ENCODE data around the gene ESPNL. TPM values are rescaled to one million over a fixed set of nuclear protein-coding genes. Genes with fewer than 3 reads are reported as not detected.

Gene ESPNL
- total RNA-seq, 2 donors from 2014 or later: 0.15 to 0.86 TPM

DNA sequence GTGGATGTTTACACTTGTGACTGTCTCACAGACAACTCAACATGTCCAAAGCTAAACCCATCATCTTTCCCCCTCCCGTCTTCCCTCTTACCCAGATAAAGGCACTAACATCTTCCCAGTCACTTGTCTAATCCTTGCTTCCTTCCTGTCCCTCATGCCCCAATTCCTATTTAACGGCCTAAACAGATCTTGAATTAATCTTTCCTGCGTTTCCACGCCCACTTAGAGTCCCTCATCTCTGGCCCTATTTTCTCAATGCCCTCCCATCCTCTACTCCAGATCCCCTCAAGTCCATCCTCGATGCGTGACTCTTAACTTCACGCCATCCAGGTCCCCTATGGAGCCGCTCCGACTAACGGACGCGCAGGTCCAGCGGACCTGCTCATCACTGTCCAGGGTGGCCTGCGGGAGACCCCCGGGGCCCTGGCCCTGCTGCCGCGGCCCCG is 40.0 kb upstream of the ESPNL start:
- Mint-ChIP-seq H3K27me3 (ENCODE audit: insufficient read depth) (peaks cover 9% of the 10 kb centered on the region), H3K36me3 (ENCODE audit: low read depth) (peaks cover 9% of the 10 kb centered on the region), H3K27ac (peak overlapping the region; percentile 78), H3K4me1 (peaks cover 28% of the 10 kb centered on the region), H3K4me3 (peak overlapping the region; percentile 83), H3K9me3 (no peaks in the 10 kb centered on the region)
- DNase-seq: no peak
- TF ChIP-seq, protein P1, sequence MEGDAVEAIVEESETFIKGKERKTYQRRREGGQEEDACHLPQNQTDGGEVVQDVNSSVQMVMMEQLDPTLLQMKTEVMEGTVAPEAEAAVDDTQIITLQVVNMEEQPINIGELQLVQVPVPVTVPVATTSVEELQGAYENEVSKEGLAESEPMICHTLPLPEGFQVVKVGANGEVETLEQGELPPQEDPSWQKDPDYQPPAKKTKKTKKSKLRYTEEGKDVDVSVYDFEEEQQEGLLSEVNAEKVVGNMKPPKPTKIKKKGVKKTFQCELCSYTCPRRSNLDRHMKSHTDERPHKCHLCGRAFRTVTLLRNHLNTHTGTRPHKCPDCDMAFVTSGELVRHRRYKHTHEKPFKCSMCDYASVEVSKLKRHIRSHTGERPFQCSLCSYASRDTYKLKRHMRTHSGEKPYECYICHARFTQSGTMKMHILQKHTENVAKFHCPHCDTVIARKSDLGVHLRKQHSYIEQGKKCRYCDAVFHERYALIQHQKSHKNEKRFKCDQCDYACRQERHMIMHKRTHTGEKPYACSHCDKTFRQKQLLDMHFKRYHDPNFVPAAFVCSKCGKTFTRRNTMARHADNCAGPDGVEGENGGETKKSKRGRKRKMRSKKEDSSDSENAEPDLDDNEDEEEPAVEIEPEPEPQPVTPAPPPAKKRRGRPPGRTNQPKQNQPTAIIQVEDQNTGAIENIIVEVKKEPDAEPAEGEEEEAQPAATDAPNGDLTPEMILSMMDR (conservative IDR thresholded peaks at IDR 0.05): no peak
- Histone ChIP-seq H3K27ac (ENCODE audit: low read depth, low read length) (peak overlapping the region; percentile 79), H3K4me3 (ENCODE audit: low read length) (peak overlapping the region; percentile 95), H3K4me1 (ENCODE audit: control insufficient read depth, insufficient read depth, low read length) (peaks cover 5% of the 10 kb centered on the region), H3K36me3 (ENCODE audit: control insufficient read depth, insufficient read depth, low read length) (peaks cover 10% of the 10 kb centered on the region), H3K9ac (ENCODE audit: extremely low read depth, low read length, poor library complexity, severe bottlenecking) (peak overlapping the region; percentile 82), H3K27me3 (ENCODE audit: control insufficient read depth, insufficient read depth, low read length, poor library complexity, severe bottlenecking) (no peaks in the 10 kb centered on the region), H3K9me3 (ENCODE audit: control insufficient read depth, low read length) (no peaks in the 10 kb centered on the region)
- 3% methylated on average over 14 to 18 of the region's 18 CpGs for WGBS, 2 experiments (ENCODE audit: insufficient coverage in 1 of 2, insufficient read length in 1 of 2)

GRCh38 chr2:238060542-238061314 is 39.4 kb upstream of the ESPNL start, which contains the start of gene SCLY:
Gene SCLY (plus strand): TSS chr2:238061001. CDS start chr2:238061055, 54 bp downstream.
- TF ChIP-seq, protein P1 (conservative IDR thresholded peaks at IDR 0.05): no peak
- H3K27me3 ChIP-seq (ENCODE audit: control insufficient read depth, insufficient read depth, low read length, poor library complexity, severe bottlenecking): no peaks in the 10 kb centered on the region

GRCh38 chr2:238061315-238062202 is 38.6 kb upstream of the ESPNL start:
- peaks cover 20% of the 10 kb centered on the region for H3K36me3 ChIP-seq (ENCODE audit: control insufficient read depth, insufficient read depth, low read length)
- no peak overlapping the region for H3K27ac ChIP-seq (ENCODE audit: low read depth, low read length)
- Mint-ChIP-seq H3K4me3 (peak overlapping the region; percentile 83), H3K4me1 (peaks cover 28% of the 10 kb centered on the region), H3K36me3 (ENCODE audit: low read depth) (peaks cover 20% of the 10 kb centered on the region), H3K27ac (peak overlapping the region; percentile 79), H3K9me3 (no peaks in the 10 kb centered on the region), H3K27me3 (ENCODE audit: insufficient read depth) (peaks cover under 1% of the 10 kb centered on the region)
- H3K4me1 ChIP-seq (ENCODE audit: control insufficient read depth, insufficient read depth, low read length): peaks cover 5% of the 10 kb centered on the region
- no peaks in the 10 kb centered on the region for H3K9me3 ChIP-seq (ENCODE audit: control insufficient read depth, low read length)
- DNase-seq: peak; percentile 83
- TF ChIP-seq, protein P1 (conservative IDR thresholded peaks at IDR 0.05): no peak
- H3K4me3 ChIP-seq (ENCODE audit: low read length): peak overlapping the region; percentile 95
- WGBS, 2 experiments (ENCODE audit: insufficient coverage in 1 of 2, insufficient read length in 1 of 2): 4% methylated on average over 21 to 29 of the region's 29 CpGs
- H3K9ac ChIP-seq (ENCODE audit: extremely low read depth, low read length, poor library complexity, severe bottlenecking): peak overlapping the region; percentile 70
- no peaks in the 10 kb centered on the region for H3K27me3 ChIP-seq (ENCODE audit: control insufficient read depth, insufficient read depth, low read length, poor library complexity, severe bottlenecking)

More at GRCh38 chr2:238060542-238061314, 39.4 kb upstream of the ESPNL start, which contains the start of gene SCLY:
- peak; percentile 99 for DNase-seq
- Histone ChIP-seq H3K9me3 (ENCODE audit: control insufficient read depth, low read length) (no peaks in the 10 kb centered on the region), H3K36me3 (ENCODE audit: control insufficient read depth, insufficient read depth, low read length) (peaks cover 12% of the 10 kb centered on the region), H3K4me3 (ENCODE audit: low read length) (peak within 1 kb of the TSS; percentile 95), H3K27ac (ENCODE audit: low read depth, low read length) (peak within 1 kb of the TSS; percentile 79), H3K4me1 (ENCODE audit: control insufficient read depth, insufficient read depth, low read length) (peaks cover 5% of the 10 kb centered on the region), H3K9ac (ENCODE audit: extremely low read depth, low read length, poor library complexity, severe bottlenecking) (peak within 1 kb of the TSS; percentile 82)
- peaks cover 28% of the 10 kb centered on the region for H3K4me1 Mint-ChIP-seq
- peak within 1 kb of the TSS; percentile 83 for H3K4me3 Mint-ChIP-seq
- H3K36me3 Mint-ChIP-seq (ENCODE audit: low read depth): peaks cover 12% of the 10 kb centered on the region
- peaks cover 9% of the 10 kb centered on the region for H3K27me3 Mint-ChIP-seq (ENCODE audit: insufficient read depth)
- no peaks in the 10 kb centered on the region for H3K9me3 Mint-ChIP-seq
- H3K27ac Mint-ChIP-seq: peak within 1 kb of the TSS; percentile 79
- WGBS, 2 experiments (ENCODE audit: insufficient coverage in 1 of 2, insufficient read length in 1 of 2): 0 to 1% methylated on average over 32 to 98 of the region's 98 CpGs

Data from endodermal cell (in vitro differentiated cells).